Measurements from ENCODE around the gene NFYB. TPM values are rescaled to one million over a fixed set of nuclear protein-coding genes. Genes with fewer than 3 reads are reported as not detected.

NFYB gene
- total RNA-seq, 1 donor: 25.7 TPM

GRCh38 chr12:104172570-104172947 lies 34.5 kb upstream of the NFYB start:
- DNase-seq (ENCODE audit: insufficient read length, low spot score, missing footprints): no peak
- no peak overlapping the region for H3K4me2 ChIP-seq (ENCODE audit: insufficient read depth, low read length)

DNA sequence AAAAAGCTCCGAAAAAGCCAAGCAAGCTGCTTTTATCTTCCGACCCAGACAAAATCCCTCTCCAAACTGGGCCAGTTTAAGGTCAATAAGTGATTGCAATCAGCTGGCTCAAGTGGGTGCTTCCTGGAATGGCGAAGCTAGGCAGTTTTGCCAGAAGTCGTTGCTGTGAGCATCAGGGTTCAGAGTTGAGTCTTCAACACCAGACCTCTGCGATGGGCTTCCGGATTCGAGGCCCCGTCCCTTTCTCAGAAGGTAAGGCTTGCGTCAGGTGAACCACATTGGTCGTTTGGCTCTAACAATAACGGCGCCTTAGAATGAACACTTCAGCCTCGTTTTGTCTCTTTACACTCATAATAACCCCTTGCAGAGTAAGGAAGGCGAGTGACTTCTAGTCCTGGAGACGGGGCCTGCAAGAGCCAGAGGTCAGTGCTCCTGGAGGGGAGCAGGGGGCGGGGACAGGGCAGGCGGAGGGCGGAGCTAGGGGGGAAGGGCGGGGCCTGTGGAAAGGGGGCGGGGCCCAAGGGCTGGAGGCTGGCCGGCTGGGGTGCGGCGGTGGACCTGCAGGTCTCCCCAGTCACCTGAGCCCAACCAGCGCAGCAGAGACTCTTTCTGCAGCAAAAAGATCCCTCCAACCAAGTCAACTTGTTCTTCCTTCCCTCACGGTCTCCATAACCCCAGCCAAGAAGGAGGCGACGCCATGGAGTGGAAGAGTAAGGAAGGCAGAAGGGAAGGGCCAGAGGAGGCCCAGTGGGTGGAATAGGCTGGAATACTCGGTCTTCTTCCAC lies 34.0 kb upstream of the NFYB start:
- no peak overlapping the region for H3K4me3 ChIP-seq (ENCODE audit: insufficient read depth, low read length)
- H2AFZ ChIP-seq (ENCODE audit: low read length): no peak overlapping the region
- no peak overlapping the region for H3K27ac ChIP-seq (ENCODE audit: low read depth, low read length)
- H3K27me3 ChIP-seq (ENCODE audit: insufficient read depth, low read length): no peaks in the 10 kb centered on the region
- H4K20me1 ChIP-seq (ENCODE audit: insufficient read depth, low read length): no peaks in the 10 kb centered on the region
- H3K79me2 ChIP-seq (ENCODE audit: insufficient read depth, low read length): no peaks in the 10 kb centered on the region
- H3K36me3 ChIP-seq (ENCODE audit: insufficient read depth, low read length): no peaks in the 10 kb centered on the region
- peaks cover 3% of the 10 kb centered on the region for H3K4me1 ChIP-seq (ENCODE audit: insufficient read depth, low read length)
- TF ChIP-seq CTCF (IDR thresholded peaks at IDR 0.05; ENCODE audit: extremely low read depth, low read depth, low read length): no peak
- H3K9me3 ChIP-seq (ENCODE audit: low read depth, low read length): no peaks in the 10 kb centered on the region
- no peak for DNase-seq (ENCODE audit: insufficient read length, low spot score, missing footprints)
- H3K4me2 ChIP-seq (ENCODE audit: insufficient read depth, low read length): no peak overlapping the region

More at GRCh38 chr12:104172570-104172947, 34.5 kb upstream of the NFYB start:
- Histone ChIP-seq H3K4me3 (ENCODE audit: insufficient read depth, low read length) (no peak overlapping the region), H3K27ac (ENCODE audit: low read depth, low read length) (no peak overlapping the region), H3K4me1 (ENCODE audit: insufficient read depth, low read length) (peaks cover 9% of the 10 kb centered on the region), H3K9me3 (ENCODE audit: low read depth, low read length) (no peaks in the 10 kb centered on the region), H3K79me2 (ENCODE audit: insufficient read depth, low read length) (no peaks in the 10 kb centered on the region), H3K36me3 (ENCODE audit: insufficient read depth, low read length) (no peaks in the 10 kb centered on the region), H3K27me3 (ENCODE audit: insufficient read depth, low read length) (no peaks in the 10 kb centered on the region), H2AFZ (ENCODE audit: low read length) (no peak overlapping the region), H4K20me1 (ENCODE audit: insufficient read depth, low read length) (no peaks in the 10 kb centered on the region)
- TF ChIP-seq CTCF (IDR thresholded peaks at IDR 0.05; ENCODE audit: extremely low read depth, low read depth, low read length): no peak

GRCh38 chr12:104168596-104168995 lies 30.6 kb upstream of the NFYB start:
- H3K4me1 ChIP-seq (ENCODE audit: insufficient read depth, low read length): peaks cover 3% of the 10 kb centered on the region

More at GRCh38 chr12:104168596-104168995, 30.6 kb upstream of the NFYB start:
- Histone ChIP-seq H3K4me2 (ENCODE audit: insufficient read depth, low read length) (no peak overlapping the region), H3K36me3 (ENCODE audit: insufficient read depth, low read length) (no peaks in the 10 kb centered on the region), H3K4me3 (ENCODE audit: insufficient read depth, low read length) (no peak overlapping the region), H3K27ac (ENCODE audit: low read depth, low read length) (no peak overlapping the region), H3K9me3 (ENCODE audit: low read depth, low read length) (no peaks in the 10 kb centered on the region), H2AFZ (ENCODE audit: low read length) (no peak overlapping the region), H4K20me1 (ENCODE audit: insufficient read depth, low read length) (no peaks in the 10 kb centered on the region), H3K27me3 (ENCODE audit: insufficient read depth, low read length) (no peaks in the 10 kb centered on the region), H3K79me2 (ENCODE audit: insufficient read depth, low read length) (no peaks in the 10 kb centered on the region)
- no peak for TF ChIP-seq CTCF (IDR thresholded peaks at IDR 0.05; ENCODE audit: extremely low read depth, low read depth, low read length)
- no peak for DNase-seq (ENCODE audit: insufficient read length, low spot score, missing footprints)

Data from osteoblast (primary cell).